Upper lobe of left lung (tissue), 6 donors: ENCODE data around the gene ARID5B. TPM values are rescaled to one million over a fixed set of nuclear protein-coding genes. Genes with fewer than 3 reads are reported as not detected.
A peak's percentile ranks its signal among the peaks of the same experiment; 100 is the strongest.
"Not testable (repeated sequence)": the region's sequence is repeated elsewhere in the genome, so short reads cannot be mapped to it uniquely, and the experiment has no call there.

Experiments used
- ATAC-seq, 2 donors: fragments of 200-7000 bp; cut with Tn5 transposase; one replicate each; pipeline ENCODE4 v1.9.1; 2022; ENCODE audit warnings: mild to moderate bottlenecking in 2 of 2, moderate library complexity in 2 of 2; ENCODE audit not compliant: low FRiP score in 2 of 2
- DNase-seq, 2 donors: peaks; one replicate each; pipeline ENCODE4 v3.0.0-alpha.2; 2019 to 2020
- H3K27ac ChIP-seq, 4 donors: fragments of 200-600 bp; sonication (generic); one replicate each; pipeline ENCODE4 v1.5.1; 2016 to 2019
- H3K27me3 ChIP-seq, 4 donors: fragments of 200-600 bp; sonication (generic); one replicate each; pipeline ENCODE4 v1.5.1; 2017 to 2019
- H3K36me3 ChIP-seq, 4 donors: fragments of 200-600 bp; sonication (generic); one replicate each; pipeline ENCODE4 v1.5.1; 2016 to 2019
- H3K4me1 ChIP-seq, 4 donors: fragments of 200-600 bp; sonication (generic); one replicate each; pipeline ENCODE4 v1.5.1; 2018 to 2019
- H3K4me3 ChIP-seq, 4 donors: fragments of 200-600 bp; sonication (generic); one replicate each; pipeline ENCODE4 v1.5.1; 2017 to 2019; ENCODE audit warnings: mild to moderate bottlenecking in 2 of 4, moderate library complexity in 1 of 4
- H3K9me3 ChIP-seq, 4 donors: fragments of 200-600 bp; sonication (generic); one replicate each; pipeline ENCODE4 v1.5.1; 2018 to 2019
- CTCF ChIP-seq, 6 experiments: fragments of 450-650 bp in 4 of 6; fragments of 200-600 bp in 2 of 6; sonication (generic) in 2 of 6; IDR thresholded peaks; one replicate each; pipeline ENCODE4 v1.5.1; 2016 to 2019; ENCODE audit warnings: antibody characterized with exemption in 6 of 6
- EP300 ChIP-seq, 4 donors: sonication (generic); formaldehyde crosslinking; IDR thresholded peaks; one replicate each; pipeline ENCODE4 v1.5.1; 2017; ENCODE audit warnings: antibody characterized with exemption in 4 of 4, control low read depth in 2 of 4
- POLR2A ChIP-seq, 4 donors: fragments of 450-650 bp; IDR thresholded peaks; one replicate each; pipeline ENCODE4 v1.5.1; 2016 to 2017; ENCODE audit warnings: antibody characterized with exemption in 4 of 4, mild to moderate bottlenecking in 2 of 4
- POLR2AphosphoS5 ChIP-seq, 2 donors: sonication (generic); formaldehyde crosslinking; IDR thresholded peaks; one replicate each; pipeline ENCODE4 v1.5.1; 2017; ENCODE audit warnings: antibody characterized with exemption in 2 of 2
- WGBS, 2 donors: methylation state at CpG; one replicate each; pipeline ENCODE4 v1.1.5; 2017 to 2018; 5-methylcytosine and 5-hydroxymethylcytosine counted together
- total RNA-seq, 6 donors: library from RNA; depleted of rRNA in 4 of 6; stranded (reverse); fragments of >200 nt in 4 of 6; gene quantifications; one replicate each; pipeline versions ENCODE4 v1.1.0 to v1.2.1, GENCODE V29; 2016 to 2021
- donor health status: DM: no; HTN: no; CAD: no; lungs with moderate emphysema.
- donor health status: DM: no; HTN: yes; CAD: no; lungs with severe emphysema.

Gene ARID5B
- total RNA-seq, 6 donors from 2014 or later = 20.2 to 51.3 (median 28.4) TPM

- TF ChIP-seq CTCF (IDR thresholded peaks at IDR 0.05) = peak in 3 of 6 experiments; percentile 38 to 48 (median 47)
- TF ChIP-seq POLR2A (IDR thresholded peaks at IDR 0.05) = peak in 1 of 4 donors; percentile 56
- ATAC-seq, H3K9me3 ChIP-seq, H3K27me3 ChIP-seq, H3K36me3 ChIP-seq, H3K4me1 ChIP-seq: not testable (repeated sequence)
- Histone ChIP-seq H3K27ac (peak overlapping the region in 2 of 4 donors; percentile 62 to 69), H3K4me3 (peak overlapping the region in 3 of 4 donors; percentile 40 to 52 (median 43))
- DNase-seq = peak; percentile 61 to 91
- 61% methylated on average over 9 of the region's 25 CpGs; no CpG with 5 or more reads in 1 of the 2 donors for WGBS, 2 donors
Measured at GRCh38 chr10:61867817-61868216, 33.7 kb upstream of the ARID5B start.

GRCh38 chr10:61869041-61869675, 32.3 kb upstream of the ARID5B start:
- Histone ChIP-seq H3K27me3 (no peaks in the 10 kb centered on the region), H3K9me3 (no peaks in the 10 kb centered on the region), H3K4me1 (peaks cover 0 to 8% (median 2%) of the 10 kb centered on the region in 4 donors), H3K36me3 (no peaks in the 10 kb centered on the region), H3K27ac (no peak overlapping the region), H3K4me3 (no peak overlapping the region)
- TF ChIP-seq EP300 (IDR thresholded peaks at IDR 0.05) = no peak
- no peak for TF ChIP-seq POLR2AphosphoS5 (IDR thresholded peaks at IDR 0.05)
- no peak for TF ChIP-seq CTCF (IDR thresholded peaks at IDR 0.05)
- no peak for TF ChIP-seq POLR2A (IDR thresholded peaks at IDR 0.05)
- ATAC-seq (no peak), DNase-seq (no peak)
- WGBS, 2 donors = 86 to 89% methylated on average over 8 of the region's 8 CpGs

- no peaks in the 10 kb centered on the region for H3K9me3 ChIP-seq
- DNase-seq (no peak), ATAC-seq (no peak)
- H3K27me3 ChIP-seq = no peaks in the 10 kb centered on the region
- H3K36me3 ChIP-seq = no peaks in the 10 kb centered on the region
- TF ChIP-seq EP300 (IDR thresholded peaks at IDR 0.05) = no peak
- TF ChIP-seq POLR2AphosphoS5 (IDR thresholded peaks at IDR 0.05) = no peak
- TF ChIP-seq POLR2A (IDR thresholded peaks at IDR 0.05) = no peak
- no peak for TF ChIP-seq CTCF (IDR thresholded peaks at IDR 0.05)
- H3K4me1 ChIP-seq = peaks cover 0 to 8% (median 2%) of the 10 kb centered on the region in 4 donors
- H3K27ac ChIP-seq = no peak overlapping the region
- H3K4me3 ChIP-seq = no peak overlapping the region
- WGBS, 2 donors = 12 to 23% methylated on average over 6 of the region's 6 CpGs
Measured at GRCh38 chr10:61869774-61870525, 31.5 kb upstream of the ARID5B start.

GRCh38 chr10:61870526-61870895, 31.0 kb upstream of the ARID5B start:
- H3K4me1 ChIP-seq = peaks cover 0 to 8% (median 2%) of the 10 kb centered on the region in 4 donors
- DNase-seq (no peak), ATAC-seq (no peak)
- TF ChIP-seq POLR2A (IDR thresholded peaks at IDR 0.05) (no peak), CTCF (IDR thresholded peaks at IDR 0.05) (no peak), POLR2AphosphoS5 (IDR thresholded peaks at IDR 0.05) (no peak), EP300 (IDR thresholded peaks at IDR 0.05) (no peak)
- no peak overlapping the region for H3K27ac ChIP-seq
- no peaks in the 10 kb centered on the region for H3K36me3 ChIP-seq
- no peaks in the 10 kb centered on the region for H3K9me3 ChIP-seq
- no peaks in the 10 kb centered on the region for H3K27me3 ChIP-seq
- 68 to 74% methylated on average over 3 of the region's 3 CpGs for WGBS, 2 donors
- H3K4me3 ChIP-seq = no peak overlapping the region
